ENCODE measurements around the gene ARSG. TPM values are rescaled to one million over a fixed set of nuclear protein-coding genes. Genes with fewer than 3 reads are reported as not detected.
A peak's percentile ranks its signal among the peaks of the same experiment; 100 is the strongest.

The ARSG gene
- total RNA-seq, 3 donors from 2014 or later, result 9.3 to 14.8 (median 9.5) TPM

DNA sequence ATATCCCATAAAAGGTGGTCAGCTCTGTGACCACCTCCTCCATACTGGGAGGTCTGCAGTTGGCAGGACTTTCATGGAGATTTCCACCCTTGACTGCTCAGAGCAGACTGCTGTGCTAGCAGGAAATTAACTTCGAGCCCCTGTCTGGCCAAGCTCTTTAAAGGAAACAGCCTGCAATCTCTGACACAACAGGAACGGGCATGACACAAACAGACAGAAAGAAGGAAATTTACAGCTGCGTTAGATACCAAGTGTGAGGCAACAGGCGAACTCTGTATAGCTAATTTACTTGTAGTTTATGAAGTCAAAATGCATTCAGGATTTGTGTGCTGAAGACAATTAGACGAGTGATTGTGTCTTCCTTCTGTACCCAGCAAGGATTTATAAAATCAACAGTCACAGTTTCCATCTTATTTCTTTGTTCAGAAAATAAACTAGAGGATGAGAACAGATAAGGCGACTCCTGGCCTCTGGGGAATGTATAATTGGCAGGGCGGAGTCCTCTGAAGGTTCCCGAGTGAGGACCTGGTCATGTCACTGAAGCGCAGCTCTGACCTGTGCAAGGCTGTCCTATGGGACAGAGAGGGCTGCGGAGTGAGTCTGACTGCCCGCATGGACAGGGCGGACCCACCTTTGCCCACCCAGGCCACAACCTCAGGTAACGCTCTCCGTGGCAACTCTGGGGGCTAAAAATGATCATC, 149.9 kb downstream of the ARSG start:
- intact Hi-C loops (cut with DNase I; ENCODE audit: low total_unique reads), result no loop called here
- no peaks in the 10 kb centered on the region for H3K9me3 ChIP-seq
- peak overlapping the region; percentile 20 to 57 for H3K27ac ChIP-seq
- no peak for DNase-seq (ENCODE audit: low spot score in 2 of 2)
- H3K4me3 ChIP-seq, result no peak overlapping the region
- no peaks in the 10 kb centered on the region for H3K27me3 ChIP-seq
- H3K36me3 ChIP-seq, result no peaks in the 10 kb centered on the region
- TF ChIP-seq CTCF (IDR thresholded peaks at IDR 0.05) (no peak), POLR2A (IDR thresholded peaks at IDR 0.05) (no peak), POLR2AphosphoS5 (IDR thresholded peaks at IDR 0.05) (no peak)
- peaks cover under 1 to 4% of the 10 kb centered on the region in 2 donors for H3K4me1 ChIP-seq

GRCh38 chr17:68443972-68444464, 152.7 kb downstream of the ARSG start:
- Histone ChIP-seq H3K9me3 (no peaks in the 10 kb centered on the region), H3K27me3 (no peaks in the 10 kb centered on the region), H3K36me3 (no peaks in the 10 kb centered on the region), H3K27ac (peak overlapping the region; percentile 22 to 46), H3K4me3 (peak overlapping the region in 1 of 3 donors; percentile 15), H3K4me1 (no peaks in the 10 kb centered on the region)
- TF ChIP-seq CTCF (IDR thresholded peaks at IDR 0.05) (no peak), POLR2AphosphoS5 (IDR thresholded peaks at IDR 0.05) (no peak), POLR2A (IDR thresholded peaks at IDR 0.05) (no peak)
- DNase-seq (ENCODE audit: low spot score in 2 of 2), result no peak
- intact Hi-C loops (cut with DNase I; ENCODE audit: low total_unique reads), result no loop called here

DNA sequence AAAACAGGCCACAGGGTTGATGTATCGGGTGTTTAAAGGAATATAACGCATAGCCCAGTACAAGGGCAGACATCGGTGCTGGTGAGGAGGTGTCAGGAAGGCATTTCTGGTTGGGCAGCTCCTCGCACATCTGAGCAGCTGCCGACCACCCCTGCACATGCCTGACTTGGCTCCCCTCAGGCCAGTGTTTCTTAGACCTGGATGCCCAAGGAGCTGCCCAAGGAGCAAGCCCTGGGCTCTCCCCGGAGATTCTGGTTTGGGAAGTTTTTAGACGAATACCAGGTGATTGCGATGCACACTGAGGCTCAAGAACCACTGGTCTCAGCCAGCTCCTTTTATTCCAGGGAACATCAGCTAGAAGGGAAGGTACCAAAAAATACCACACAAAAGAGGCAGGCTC, 154.4 kb downstream of the ARSG start:
- TF ChIP-seq CTCF (IDR thresholded peaks at IDR 0.05) (no peak), POLR2AphosphoS5 (IDR thresholded peaks at IDR 0.05) (no peak), POLR2A (IDR thresholded peaks at IDR 0.05) (no peak)
- Histone ChIP-seq H3K4me3 (no peak overlapping the region), H3K4me1 (no peaks in the 10 kb centered on the region), H3K9me3 (no peaks in the 10 kb centered on the region), H3K27me3 (no peaks in the 10 kb centered on the region), H3K27ac (no peak overlapping the region), H3K36me3 (no peaks in the 10 kb centered on the region)
- no peak for DNase-seq (ENCODE audit: low spot score in 2 of 2)
- intact Hi-C loops (cut with DNase I; ENCODE audit: low total_unique reads), result no loop called here

- H3K27me3 ChIP-seq, result no peaks in the 10 kb centered on the region
- intact Hi-C loops (cut with DNase I; ENCODE audit: low total_unique reads), result no loop called here
- no peaks in the 10 kb centered on the region for H3K36me3 ChIP-seq
- no peaks in the 10 kb centered on the region for H3K9me3 ChIP-seq
- H3K27ac ChIP-seq, result no peak overlapping the region
- TF ChIP-seq POLR2AphosphoS5 (IDR thresholded peaks at IDR 0.05), result no peak
- no peak for TF ChIP-seq CTCF (IDR thresholded peaks at IDR 0.05)
- no peak for TF ChIP-seq POLR2A (IDR thresholded peaks at IDR 0.05)
- no peak for DNase-seq (ENCODE audit: low spot score in 2 of 2)
- H3K4me3 ChIP-seq, result no peak overlapping the region
- H3K4me1 ChIP-seq, result no peaks in the 10 kb centered on the region
Observed at GRCh38 chr17:68446626-68447041, 155.3 kb downstream of the ARSG start.

GRCh38 chr17:68449021-68449739, 157.9 kb downstream of the ARSG start:
- intact Hi-C loops (cut with DNase I; ENCODE audit: low total_unique reads), result no loop called here
- no peak for DNase-seq (ENCODE audit: low spot score in 2 of 2)
- Histone ChIP-seq H3K36me3 (no peaks in the 10 kb centered on the region), H3K9me3 (no peaks in the 10 kb centered on the region), H3K4me1 (no peaks in the 10 kb centered on the region), H3K27me3 (no peaks in the 10 kb centered on the region), H3K4me3 (no peak overlapping the region), H3K27ac (no peak overlapping the region)
- TF ChIP-seq POLR2A (IDR thresholded peaks at IDR 0.05) (no peak), CTCF (IDR thresholded peaks at IDR 0.05) (no peak), POLR2AphosphoS5 (IDR thresholded peaks at IDR 0.05) (no peak)
